ENCODE data around the gene PDE4D.

The PDE4D gene

GRCh38 chr5:59768152-59769040 lies 125.1 kb downstream of the PDE4D start:
- TF ChIP-seq, protein P1, sequence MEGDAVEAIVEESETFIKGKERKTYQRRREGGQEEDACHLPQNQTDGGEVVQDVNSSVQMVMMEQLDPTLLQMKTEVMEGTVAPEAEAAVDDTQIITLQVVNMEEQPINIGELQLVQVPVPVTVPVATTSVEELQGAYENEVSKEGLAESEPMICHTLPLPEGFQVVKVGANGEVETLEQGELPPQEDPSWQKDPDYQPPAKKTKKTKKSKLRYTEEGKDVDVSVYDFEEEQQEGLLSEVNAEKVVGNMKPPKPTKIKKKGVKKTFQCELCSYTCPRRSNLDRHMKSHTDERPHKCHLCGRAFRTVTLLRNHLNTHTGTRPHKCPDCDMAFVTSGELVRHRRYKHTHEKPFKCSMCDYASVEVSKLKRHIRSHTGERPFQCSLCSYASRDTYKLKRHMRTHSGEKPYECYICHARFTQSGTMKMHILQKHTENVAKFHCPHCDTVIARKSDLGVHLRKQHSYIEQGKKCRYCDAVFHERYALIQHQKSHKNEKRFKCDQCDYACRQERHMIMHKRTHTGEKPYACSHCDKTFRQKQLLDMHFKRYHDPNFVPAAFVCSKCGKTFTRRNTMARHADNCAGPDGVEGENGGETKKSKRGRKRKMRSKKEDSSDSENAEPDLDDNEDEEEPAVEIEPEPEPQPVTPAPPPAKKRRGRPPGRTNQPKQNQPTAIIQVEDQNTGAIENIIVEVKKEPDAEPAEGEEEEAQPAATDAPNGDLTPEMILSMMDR (IDR thresholded peaks at IDR 0.05; ENCODE audit: insufficient read depth, low read length, poor library complexity, severe bottlenecking), result no peak
- no peaks in the 10 kb centered on the region for H3K27me3 ChIP-seq (replicated peaks; ENCODE audit: control insufficient read depth, insufficient read depth, low read length)
- peak; percentile 9 for DNase-seq (ENCODE audit: extremely low read depth, insufficient read length)
- no peaks in the 10 kb centered on the region for H3K36me3 ChIP-seq (ENCODE audit: control insufficient read depth, insufficient read depth, low read length)
- peak overlapping the region; percentile 47 for H3K4me3 ChIP-seq (replicated peaks; ENCODE audit: low read depth, low read length)

GRCh38 chr5:59767681-59768151 lies 125.8 kb downstream of the PDE4D start:
- Histone ChIP-seq H3K36me3 (ENCODE audit: control insufficient read depth, insufficient read depth, low read length) (no peaks in the 10 kb centered on the region), H3K27me3 (replicated peaks; ENCODE audit: control insufficient read depth, insufficient read depth, low read length) (no peaks in the 10 kb centered on the region), H3K4me3 (replicated peaks; ENCODE audit: low read depth, low read length) (peak overlapping the region; percentile 47)
- TF ChIP-seq, protein P1 (IDR thresholded peaks at IDR 0.05; ENCODE audit: insufficient read depth, low read length, poor library complexity, severe bottlenecking), result no peak
- no peak for DNase-seq (ENCODE audit: extremely low read depth, insufficient read length)

DNA sequence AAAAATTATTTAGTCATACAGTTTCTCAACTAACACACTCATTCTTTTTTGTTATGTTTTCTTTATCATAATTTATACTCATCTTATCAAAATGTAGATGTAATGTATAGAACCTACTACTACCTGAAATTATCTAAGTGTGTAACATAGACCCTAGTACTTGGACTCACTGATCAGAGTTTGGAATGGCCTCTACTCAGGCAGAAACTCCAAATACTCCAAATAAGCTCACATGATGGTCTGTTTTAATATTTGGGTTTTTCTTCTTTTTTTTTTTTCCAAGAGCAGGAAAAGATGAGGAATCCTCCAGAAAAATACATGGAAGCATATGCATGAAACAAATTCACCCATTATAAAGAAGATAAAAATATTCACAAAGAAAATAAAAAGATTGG lies 126.3 kb downstream of the PDE4D start:
- H3K27me3 ChIP-seq (replicated peaks; ENCODE audit: control insufficient read depth, insufficient read depth, low read length), result no peaks in the 10 kb centered on the region
- TF ChIP-seq, protein P1 (IDR thresholded peaks at IDR 0.05; ENCODE audit: insufficient read depth, low read length, poor library complexity, severe bottlenecking), result no peak
- no peaks in the 10 kb centered on the region for H3K36me3 ChIP-seq (ENCODE audit: control insufficient read depth, insufficient read depth, low read length)
- no peak for DNase-seq (ENCODE audit: extremely low read depth, insufficient read length)
- peak overlapping the region; percentile 47 for H3K4me3 ChIP-seq (replicated peaks; ENCODE audit: low read depth, low read length)

DNA sequence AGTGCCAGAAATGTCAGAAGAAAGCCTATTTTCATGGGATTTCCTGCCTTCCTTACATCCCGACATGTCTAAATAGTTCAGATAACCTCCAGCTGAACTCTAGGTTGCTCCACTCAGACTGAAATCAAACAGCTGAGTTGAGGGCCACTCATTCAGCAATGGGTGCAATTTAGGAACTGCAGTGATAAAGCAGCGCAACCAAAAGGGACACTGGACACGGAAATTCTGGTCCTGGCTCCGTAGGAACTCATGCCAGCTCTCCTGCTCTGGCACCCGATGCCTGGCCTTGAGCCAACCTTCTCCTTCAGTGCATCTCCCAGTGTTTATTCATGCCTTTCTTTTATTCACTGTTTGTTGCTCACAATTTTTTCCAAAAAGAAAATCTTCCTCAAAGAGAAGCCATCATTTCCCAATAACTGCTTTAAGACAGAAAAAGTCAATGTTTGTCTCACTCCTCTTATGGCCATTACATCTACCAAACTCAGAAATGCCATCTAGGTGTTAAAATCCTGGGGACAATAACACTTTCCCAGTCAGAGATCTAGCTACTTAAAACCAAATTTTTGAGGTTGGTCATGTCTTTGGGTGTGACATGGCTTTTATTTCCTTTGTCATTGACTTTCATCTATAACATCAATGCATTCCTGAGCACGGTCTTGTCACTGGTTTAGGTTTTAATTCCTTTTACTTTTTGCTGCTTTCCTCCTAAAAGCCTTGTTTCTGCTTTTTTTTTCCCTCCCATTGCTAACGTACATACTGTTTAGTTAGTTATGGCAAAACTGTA lies 126.9 kb downstream of the PDE4D start:
- Histone ChIP-seq H3K4me3 (replicated peaks; ENCODE audit: low read depth, low read length) (peak overlapping the region; percentile 47), H3K27me3 (replicated peaks; ENCODE audit: control insufficient read depth, insufficient read depth, low read length) (no peaks in the 10 kb centered on the region), H3K36me3 (ENCODE audit: control insufficient read depth, insufficient read depth, low read length) (no peaks in the 10 kb centered on the region)
- DNase-seq (ENCODE audit: extremely low read depth, insufficient read length), result no peak
- TF ChIP-seq, protein P1 (IDR thresholded peaks at IDR 0.05; ENCODE audit: insufficient read depth, low read length, poor library complexity, severe bottlenecking), result no peak

DNA sequence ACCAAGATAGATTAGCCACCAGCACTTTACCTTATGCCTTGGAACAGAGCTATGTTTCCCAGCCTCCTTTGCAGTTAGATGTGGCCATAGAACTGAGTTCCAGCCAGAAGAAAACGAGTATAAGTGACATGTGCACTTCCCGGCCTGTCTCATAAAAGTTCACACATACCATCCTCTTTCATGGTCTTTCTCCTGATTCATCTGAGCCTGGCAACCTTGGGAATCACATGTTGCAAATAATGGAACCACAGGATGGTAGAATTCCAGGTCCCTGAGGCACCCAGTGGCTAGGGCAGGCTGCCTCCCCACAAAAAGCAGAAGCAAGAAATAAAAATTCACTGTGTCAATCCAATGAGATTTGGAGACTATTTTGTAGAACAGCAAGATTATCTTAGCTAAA lies 128.1 kb downstream of the PDE4D start:
- DNase-seq (ENCODE audit: extremely low read depth, insufficient read length), result no peak
- H3K4me3 ChIP-seq (replicated peaks; ENCODE audit: low read depth, low read length), result no peak overlapping the region
- no peaks in the 10 kb centered on the region for H3K27me3 ChIP-seq (replicated peaks; ENCODE audit: control insufficient read depth, insufficient read depth, low read length)
- TF ChIP-seq, protein P1 (IDR thresholded peaks at IDR 0.05; ENCODE audit: insufficient read depth, low read length, poor library complexity, severe bottlenecking), result no peak
- H3K36me3 ChIP-seq (ENCODE audit: control insufficient read depth, insufficient read depth, low read length), result no peaks in the 10 kb centered on the region
